Endothelial cell of hepatic sinusoid (primary cell): Measurements from ENCODE around the gene ELOB.

Experiments used
- in situ Hi-C: cut with HindIII; loops from 2 replicates; pipeline ENCODE4 v1.10.0; 2017; ENCODE audit warnings: low sequenced_read_pairs

ELOB gene

GRCh38 chr16:2751577-2752034, 25.5 kb downstream of the ELOB start:
- in situ Hi-C loops, result no loop called here

- in situ Hi-C loops, result no loop called here
Observed at GRCh38 chr16:2749936-2750335, 27.1 kb downstream of the ELOB start.

GRCh38 chr16:2749476-2749875, 27.6 kb downstream of the ELOB start:
- in situ Hi-C loops, result no loop called here

- in situ Hi-C loops, result no loop called here
Observed at GRCh38 chr16:2748757-2749455, 28.2 kb downstream of the ELOB start.

GRCh38 chr16:2745961-2746360, 31.1 kb downstream of the ELOB start:
- in situ Hi-C loops, result no loop called here

GRCh38 chr16:2745116-2745890, 31.8 kb downstream of the ELOB start:
- in situ Hi-C loops, result no loop called here

- in situ Hi-C loops, result loop anchor here (5.0 kb wide), 2 partner anchors 52 to 78 kb away; no protein-coding TSS in a partner anchor
Observed at GRCh38 chr16:2744711-2745110, 32.4 kb downstream of the ELOB start.

GRCh38 chr16:2743007-2743810, 33.9 kb downstream of the ELOB start:
- in situ Hi-C loops, result loop anchor here (5.0 kb wide), 2 partner anchors 51 to 79 kb away; no protein-coding TSS in a partner anchor

GRCh38 chr16:2742323-2743006, 34.6 kb downstream of the ELOB start:
- in situ Hi-C loops, result loop anchor here (5.0 kb wide), 2 partner anchors 50 to 80 kb away; no protein-coding TSS in a partner anchor

GRCh38 chr16:2741168-2741567, 35.9 kb downstream of the ELOB start:
- in situ Hi-C loops, result loop anchor here (5.0 kb wide), 2 partner anchors 49 to 81 kb away; no protein-coding TSS in a partner anchor

- in situ Hi-C loops, result loop anchor here (5.0 kb wide), 2 partner anchors 48 to 82 kb away; no protein-coding TSS in a partner anchor
Observed at GRCh38 chr16:2740476-2740875, 36.6 kb downstream of the ELOB start.

- in situ Hi-C loops, result loop anchor here (5.0 kb wide), 2 partner anchors 48 to 82 kb away; no protein-coding TSS in a partner anchor
Observed at GRCh38 chr16:2739625-2740430, 37.3 kb downstream of the ELOB start.

- in situ Hi-C loops, result no loop called here
Observed at GRCh38 chr16:2738615-2739014, 38.5 kb downstream of the ELOB start.

- in situ Hi-C loops, result no loop called here
Observed at GRCh38 chr16:2737895-2738418, 39.1 kb downstream of the ELOB start.

GRCh38 chr16:2737238-2737605, 39.9 kb downstream of the ELOB start:
- in situ Hi-C loops, result no loop called here

- in situ Hi-C loops, result no loop called here
Observed at GRCh38 chr16:2736476-2737237, 40.4 kb downstream of the ELOB start.

GRCh38 chr16:2734844-2735515, 42.1 kb downstream of the ELOB start:
- in situ Hi-C loops, result no loop called here

- in situ Hi-C loops, result no loop called here
Observed at GRCh38 chr16:2728034-2728433, 49.0 kb downstream of the ELOB start.
